Measurements from ENCODE around the gene ZFR. TPM values are rescaled to one million over a fixed set of nuclear protein-coding genes. Genes with fewer than 3 reads are reported as not detected.
A peak's percentile ranks its signal among the peaks of the same experiment; 100 is the strongest.

ZFR gene
- total and polyA plus RNA-seq, 9 of the 15 experiments (the other 6 are each of a cell fraction or from before 2014, with no cell fraction given) = 35.5 to 108 (median 71.1) TPM

- FAIRE-seq (no peak), ATAC-seq (no peak), DNase-seq (ENCODE audit: extremely low read depth in 1 of 4, low spot score in 3 of 4) (no peak)
- Histone ChIP-seq H3K27me3 (ENCODE audit: control insufficient read depth in 2 of 2, insufficient read depth in 2 of 2, low read length in 2 of 2) (no peaks in the 10 kb centered on the region), H3K9me3 (replicated peaks; ENCODE audit: control insufficient read depth, insufficient read depth, low read depth, low read length) (no peaks in the 10 kb centered on the region), H3K36me3 (ENCODE audit: control insufficient read depth, insufficient read depth, low read length) (peaks cover 47% of the 10 kb centered on the region), H3K9me1 (ENCODE audit: control insufficient read depth, insufficient read depth, low read length) (no peaks in the 10 kb centered on the region), H3K4me1 (replicated peaks in 1 of 2; ENCODE audit: control insufficient read depth in 2 of 2, insufficient read depth in 2 of 2, low read length in 2 of 2) (peaks cover 9 to 12% of the 10 kb centered on the region in 2 experiments; a peak in 4 of 5 replicates), H2AFZ (ENCODE audit: low read depth, low read length) (no peak overlapping the region), H3K9ac (ENCODE audit: insufficient read depth in 1 of 2, low read depth in 2 of 2, low read length in 2 of 2) (no peak overlapping the region), H3K79me2 (ENCODE audit: control insufficient read depth, insufficient read depth, low read length) (no peaks in the 10 kb centered on the region), H3K4me2 (ENCODE audit: insufficient read depth, low read length) (no peak overlapping the region), H3K4me3 (no peak overlapping the region), H4K20me1 (replicated peaks; ENCODE audit: control insufficient read depth, insufficient read depth, low read length) (no peaks in the 10 kb centered on the region), H3K27ac (ENCODE audit: extremely low read depth, low read depth, low read length) (no peak overlapping the region)
- intact Hi-C loops (cut with micrococcal nuclease) = no loop called here
- POLR2A ChIA-PET = interaction anchor here (1.3 to 2.4 kb wide), 2 partner anchors 12 to 22 kb away, joined by 3 to 5 read pairs; no protein-coding TSS in a partner anchor
- in situ Hi-C loops (cut with MboI) = no loop called here
- CTCF ChIA-PET (ENCODE audit: low intra/inter-chr PET ratio) = no interaction called here
- BruUV-seq (replicated peaks) = no TSS peak
- TF ChIP-seq CBX8 (IDR thresholded peaks at IDR 0.05; ENCODE audit: borderline replicate concordance, extremely low read depth, low read depth, low read length, poor library complexity, severe bottlenecking) (no peak), ZNF121 (CRISPR knock-in tag; conservative IDR thresholded peaks at IDR 0.05) (peak; percentile 65; the same call in 1 of the 2 replicates)
- 99% methylated on average over 5 of the region's 5 CpGs for WGBS (ENCODE audit: insufficient coverage, low coverage, missing lambda C conversion rate)
These were observed 78.9 kb downstream of the ZFR start for GRCh38 chr5:32365623-32366022.

- Histone ChIP-seq H3K79me2 (ENCODE audit: control insufficient read depth, insufficient read depth, low read length) (no peaks in the 10 kb centered on the region), H3K36me3 (ENCODE audit: control insufficient read depth, insufficient read depth, low read length) (peaks cover 52% of the 10 kb centered on the region), H2AFZ (ENCODE audit: low read depth, low read length) (no peak overlapping the region), H3K9me3 (replicated peaks; ENCODE audit: control insufficient read depth, insufficient read depth, low read depth, low read length) (no peaks in the 10 kb centered on the region), H3K9me1 (ENCODE audit: control insufficient read depth, insufficient read depth, low read length) (no peaks in the 10 kb centered on the region), H4K20me1 (replicated peaks; ENCODE audit: control insufficient read depth, insufficient read depth, low read length) (no peaks in the 10 kb centered on the region), H3K4me2 (ENCODE audit: insufficient read depth, low read length) (no peak overlapping the region), H3K9ac (ENCODE audit: insufficient read depth in 1 of 2, low read depth in 2 of 2, low read length in 2 of 2) (no peak overlapping the region), H3K4me1 (replicated peaks in 1 of 2; ENCODE audit: control insufficient read depth in 2 of 2, insufficient read depth in 2 of 2, low read length in 2 of 2) (no peaks in the 10 kb centered on the region), H3K27ac (ENCODE audit: extremely low read depth, low read depth, low read length) (no peak overlapping the region), H3K27me3 (ENCODE audit: control insufficient read depth in 2 of 2, insufficient read depth in 2 of 2, low read length in 2 of 2) (no peaks in the 10 kb centered on the region), H3K4me3 (no peak overlapping the region)
- in situ Hi-C loops (cut with MboI) = no loop called here
- DNase-seq (ENCODE audit: extremely low read depth in 1 of 4, low spot score in 3 of 4) (no peak), FAIRE-seq (no peak), ATAC-seq (no peak)
- ChIA-PET POLR2A (no interaction called here), CTCF (ENCODE audit: low intra/inter-chr PET ratio) (no interaction called here)
- no TSS peak for BruUV-seq (replicated peaks)
- intact Hi-C loops (cut with micrococcal nuclease) = no loop called here
- TF ChIP-seq ATF7 (IDR thresholded peaks at IDR 0.05) = no peak
- TF ChIP-seq ZNF316 (IDR thresholded peaks at IDR 0.05) = peak; percentile 94
- TF ChIP-seq MAFK (IDR thresholded peaks at IDR 0.05; ENCODE audit: low read length) = peak; percentile 89
- TF ChIP-seq HDAC6 (IDR thresholded peaks at IDR 0.05; ENCODE audit: low read depth, low read length) = no peak
- TF ChIP-seq LEF1 (IDR thresholded peaks at IDR 0.05) = no peak
- no peak for TF ChIP-seq CEBPZ (IDR thresholded peaks at IDR 0.05; ENCODE audit: borderline replicate concordance, low read depth, low read length)
- peak; percentile 89 for TF ChIP-seq MAFF (IDR thresholded peaks at IDR 0.05; ENCODE audit: low read length)
- TF ChIP-seq ZNF24 (IDR thresholded peaks at IDR 0.05) = no peak
- no peak for TF ChIP-seq SMAD1 (IDR thresholded peaks at IDR 0.05; ENCODE audit: low read depth, low read length, partially characterized antibody)
- TF ChIP-seq WHSC1 (IDR thresholded peaks at IDR 0.05; ENCODE audit: low read length) = no peak
- no peak for TF ChIP-seq PPARD (CRISPR knock-in tag; IDR thresholded peaks at IDR 0.05)
- peak; percentile 89 for TF ChIP-seq C11orf30 (IDR thresholded peaks at IDR 0.05; ENCODE audit: low read depth)
- TF ChIP-seq ZNF780A (CRISPR knock-in tag; IDR thresholded peaks at IDR 0.05) = no peak
- no peak for TF ChIP-seq ETV5 (CRISPR knock-in tag; IDR thresholded peaks at IDR 0.05; ENCODE audit: low read depth)
These were observed 81.5 kb downstream of the ZFR start for GRCh38 chr5:32363030-32363429.
